Sigmoid colon (tissue), 7 donors: ENCODE results near the gene MEI1. TPM values are rescaled to one million over a fixed set of nuclear protein-coding genes. Genes with fewer than 3 reads are reported as not detected.

ENCODE experiments used
- DNase-seq: peaks from one replicate; pipeline ENCODE4 v3.0.0-alpha.2; 2019
- H3K27ac ChIP-seq, 4 donors: fragments of 200-600 bp; sonication (generic); one replicate each; pipeline ENCODE4 v1.5.1; 2016 to 2019; ENCODE audit warnings: mild to moderate bottlenecking in 1 of 4
- H3K27me3 ChIP-seq, 3 donors: fragments of 200-600 bp; sonication (generic); one replicate each; pipeline ENCODE4 v1.5.1; 2019; ENCODE audit warnings: mild to moderate bottlenecking in 1 of 3
- H3K36me3 ChIP-seq, 4 donors: fragments of 200-600 bp; sonication (generic); one replicate each; pipeline ENCODE4 v1.5.1; 2016 to 2019
- H3K4me1 ChIP-seq, 4 donors: fragments of 200-600 bp; sonication (generic); one replicate each; pipeline ENCODE4 v1.5.1; 2017 to 2019
- H3K4me3 ChIP-seq, 4 donors: fragments of 200-600 bp; sonication (generic); one replicate each; pipeline ENCODE4 v1.5.1; 2017 to 2019; ENCODE audit warnings: mild to moderate bottlenecking in 2 of 4, moderate library complexity in 1 of 4
- H3K9me3 ChIP-seq, 4 donors: fragments of 200-600 bp in 3 of 4; sonication (generic) in 3 of 4; one replicate each; pipeline versions ENCODE4 v1.5.1 to v1.6.1; 2013 to 2019
- CTCF ChIP-seq, 4 experiments: fragments of 450-650 bp in 3 of 4; fragments of 200-600 bp in 1 of 4; IDR thresholded peaks; one replicate each; pipeline ENCODE4 v1.5.1; 2016 to 2019; ENCODE audit warnings: antibody characterized with exemption in 4 of 4, mild to moderate bottlenecking in 3 of 4, moderate library complexity in 2 of 4
- EP300 ChIP-seq, 4 donors: sonication (generic); formaldehyde crosslinking; IDR thresholded peaks; one replicate each; pipeline ENCODE4 v1.6.1; 2017; ENCODE audit warnings: antibody characterized with exemption in 4 of 4
- POLR2A ChIP-seq, 2 donors: fragments of 450-650 bp; IDR thresholded peaks; one replicate each; pipeline ENCODE4 v1.6.1; 2016; ENCODE audit warnings: antibody characterized with exemption in 2 of 2, mild to moderate bottlenecking in 2 of 2, moderate library complexity in 2 of 2
- POLR2AphosphoS5 ChIP-seq, 4 donors: sonication (generic); formaldehyde crosslinking; IDR thresholded peaks; one replicate each; pipeline ENCODE4 v1.6.1; 2017; ENCODE audit warnings: antibody characterized with exemption in 4 of 4
- WGBS, 2 donors: extraction: QIAGEN DNeasy Blood & Tissue Kit; methylation state at CpG; one replicate each; pipeline ENCODE4 v1.1.7; 2013; 5-methylcytosine and 5-hydroxymethylcytosine counted together
- intact Hi-C: fragments of 100-400 bp; cut with DNase I; formaldehyde crosslinking; loops from one replicate; pipeline ENCODE4 v1.15.1; 2023
- polyA plus RNA-seq, 3 donors: library from polyadenylated mRNA; stranded (reverse); fragments of 200-250 nt; gene quantifications; one replicate each; pipeline ENCODE4 v1.2.3, GENCODE V29; 2013
- total RNA-seq, 4 donors: library from RNA; depleted of rRNA; stranded (reverse); fragments of >200 nt; gene quantifications; one replicate each; pipeline ENCODE4 v1.1.0, GENCODE V29; 2016
- donor health status: healthy with polysubstance abuse.
- donor health status: Bipolar disorder and iron deficiency.
- donor health status: healthy.

Gene MEI1
- total and polyA plus RNA-seq, 7 donors: 0.54 to 6.4 (median 1.2) TPM; not detected in 2

GRCh38 chr22:41816241-41816640, 116.9 kb downstream of the MEI1 start:
- Histone ChIP-seq H3K27me3 (no peaks in the 10 kb centered on the region), H3K27ac (no peak overlapping the region), H3K4me1 (no peaks in the 10 kb centered on the region), H3K9me3 (no peaks in the 10 kb centered on the region), H3K36me3 (peaks cover 0 to 26% (median 0%) of the 10 kb centered on the region in 4 donors), H3K4me3 (no peak overlapping the region)
- WGBS, 2 donors: 90 to 94% methylated on average over 1 of the region's 1 CpG
- no peak for TF ChIP-seq POLR2AphosphoS5 (IDR thresholded peaks at IDR 0.05)
- TF ChIP-seq EP300 (IDR thresholded peaks at IDR 0.05): no peak
- no peak for TF ChIP-seq CTCF (IDR thresholded peaks at IDR 0.05)
- no peak for TF ChIP-seq POLR2A (IDR thresholded peaks at IDR 0.05)
- DNase-seq: no peak
- intact Hi-C loops: no loop called here

DNA sequence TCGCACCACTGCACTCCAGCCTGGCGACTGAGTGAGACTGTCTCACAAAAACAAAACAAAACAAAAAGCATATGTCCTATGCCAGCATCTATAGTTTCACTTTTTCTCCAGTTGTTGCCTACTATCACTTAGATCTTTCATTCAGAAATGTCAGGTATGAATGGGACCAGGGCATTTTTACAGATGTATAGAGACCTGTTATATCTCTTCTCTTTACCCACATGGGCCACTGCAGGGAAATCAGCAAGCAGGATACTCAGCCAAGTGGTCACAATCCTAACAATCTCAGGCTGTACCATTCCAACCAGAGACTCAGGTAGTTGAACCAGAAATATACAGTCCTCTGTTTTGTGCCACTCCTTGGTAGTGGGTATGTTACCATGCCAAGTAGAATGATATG, 117.6 kb downstream of the MEI1 start:
- Histone ChIP-seq H3K4me1 (no peaks in the 10 kb centered on the region), H3K27me3 (no peaks in the 10 kb centered on the region), H3K36me3 (peaks cover 0 to 20% (median 0%) of the 10 kb centered on the region in 4 donors), H3K27ac (no peak overlapping the region), H3K4me3 (no peak overlapping the region), H3K9me3 (no peaks in the 10 kb centered on the region)
- 92% methylated on average over 2 of the region's 2 CpGs for WGBS, 2 donors
- no peak for DNase-seq
- intact Hi-C loops: no loop called here
- TF ChIP-seq POLR2AphosphoS5 (IDR thresholded peaks at IDR 0.05): no peak
- no peak for TF ChIP-seq EP300 (IDR thresholded peaks at IDR 0.05)
- no peak for TF ChIP-seq POLR2A (IDR thresholded peaks at IDR 0.05)
- no peak for TF ChIP-seq CTCF (IDR thresholded peaks at IDR 0.05)

GRCh38 chr22:41818011-41818410, 118.7 kb downstream of the MEI1 start:
- no peak for TF ChIP-seq EP300 (IDR thresholded peaks at IDR 0.05)
- no peak for TF ChIP-seq CTCF (IDR thresholded peaks at IDR 0.05)
- no peak for TF ChIP-seq POLR2AphosphoS5 (IDR thresholded peaks at IDR 0.05)
- no peak for TF ChIP-seq POLR2A (IDR thresholded peaks at IDR 0.05)
- Histone ChIP-seq H3K27me3 (no peaks in the 10 kb centered on the region), H3K4me3 (no peak overlapping the region), H3K9me3 (no peaks in the 10 kb centered on the region), H3K27ac (no peak overlapping the region), H3K4me1 (no peaks in the 10 kb centered on the region), H3K36me3 (peaks cover 0 to 14% (median 0%) of the 10 kb centered on the region in 4 donors)
- no peak for DNase-seq
- WGBS, 2 donors: 81 to 90% methylated on average over 5 of the region's 5 CpGs
- intact Hi-C loops: no loop called here

DNA sequence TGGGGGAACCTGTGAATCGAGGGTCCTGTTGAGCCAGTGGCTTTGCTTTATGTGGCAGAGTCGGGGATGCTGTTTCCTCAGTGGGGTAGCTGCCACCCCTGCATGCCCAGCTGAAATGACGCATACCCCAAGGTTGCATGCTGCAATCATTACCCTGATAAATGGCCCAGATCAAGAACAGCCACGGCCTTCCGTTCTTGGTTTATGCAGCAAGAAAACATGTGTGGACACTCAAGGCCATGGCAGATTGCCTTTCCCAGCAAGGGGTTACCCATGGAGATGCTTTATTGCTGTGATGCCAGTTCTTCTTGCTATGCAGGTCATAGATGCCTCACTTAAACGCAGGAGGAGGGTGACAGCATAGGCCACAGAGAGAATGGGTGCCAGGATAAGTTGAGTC, 119.3 kb downstream of the MEI1 start:
- Histone ChIP-seq H3K27me3 (no peaks in the 10 kb centered on the region), H3K27ac (no peak overlapping the region), H3K4me3 (no peak overlapping the region), H3K9me3 (no peaks in the 10 kb centered on the region), H3K36me3 (peaks cover 0 to 9% (median 0%) of the 10 kb centered on the region in 4 donors), H3K4me1 (no peaks in the 10 kb centered on the region)
- TF ChIP-seq EP300 (IDR thresholded peaks at IDR 0.05) (no peak), POLR2A (IDR thresholded peaks at IDR 0.05) (no peak), CTCF (IDR thresholded peaks at IDR 0.05) (no peak)
- WGBS, 2 donors: 89 to 90% methylated on average over 6 of the region's 6 CpGs
- no peak for DNase-seq
- intact Hi-C loops: no loop called here

- intact Hi-C loops: no loop called here
- no peak overlapping the region for H3K27ac ChIP-seq
- no peaks in the 10 kb centered on the region for H3K4me1 ChIP-seq
- H3K36me3 ChIP-seq: peaks cover 0 to 5% (median 0%) of the 10 kb centered on the region in 4 donors
- H3K9me3 ChIP-seq: no peaks in the 10 kb centered on the region
- H3K4me3 ChIP-seq: no peak overlapping the region
- 96 to 97% methylated on average over 4 of the region's 4 CpGs for WGBS, 2 donors
- no peaks in the 10 kb centered on the region for H3K27me3 ChIP-seq
- no peak for DNase-seq
- no peak for TF ChIP-seq POLR2A (IDR thresholded peaks at IDR 0.05)
These were observed 120.0 kb downstream of the MEI1 start for GRCh38 chr22:41819257-41819656.
